ENCODE measurements around the gene SLF2. TPM values are rescaled to one million over a fixed set of nuclear protein-coding genes. Genes with fewer than 3 reads are reported as not detected.

The SLF2 gene
- total and polyA plus RNA-seq, 2 of the 13 experiments (the other 11 are each of a cell fraction or from before 2014, with no cell fraction given), result 12.2 to 48.1 TPM

DNA sequence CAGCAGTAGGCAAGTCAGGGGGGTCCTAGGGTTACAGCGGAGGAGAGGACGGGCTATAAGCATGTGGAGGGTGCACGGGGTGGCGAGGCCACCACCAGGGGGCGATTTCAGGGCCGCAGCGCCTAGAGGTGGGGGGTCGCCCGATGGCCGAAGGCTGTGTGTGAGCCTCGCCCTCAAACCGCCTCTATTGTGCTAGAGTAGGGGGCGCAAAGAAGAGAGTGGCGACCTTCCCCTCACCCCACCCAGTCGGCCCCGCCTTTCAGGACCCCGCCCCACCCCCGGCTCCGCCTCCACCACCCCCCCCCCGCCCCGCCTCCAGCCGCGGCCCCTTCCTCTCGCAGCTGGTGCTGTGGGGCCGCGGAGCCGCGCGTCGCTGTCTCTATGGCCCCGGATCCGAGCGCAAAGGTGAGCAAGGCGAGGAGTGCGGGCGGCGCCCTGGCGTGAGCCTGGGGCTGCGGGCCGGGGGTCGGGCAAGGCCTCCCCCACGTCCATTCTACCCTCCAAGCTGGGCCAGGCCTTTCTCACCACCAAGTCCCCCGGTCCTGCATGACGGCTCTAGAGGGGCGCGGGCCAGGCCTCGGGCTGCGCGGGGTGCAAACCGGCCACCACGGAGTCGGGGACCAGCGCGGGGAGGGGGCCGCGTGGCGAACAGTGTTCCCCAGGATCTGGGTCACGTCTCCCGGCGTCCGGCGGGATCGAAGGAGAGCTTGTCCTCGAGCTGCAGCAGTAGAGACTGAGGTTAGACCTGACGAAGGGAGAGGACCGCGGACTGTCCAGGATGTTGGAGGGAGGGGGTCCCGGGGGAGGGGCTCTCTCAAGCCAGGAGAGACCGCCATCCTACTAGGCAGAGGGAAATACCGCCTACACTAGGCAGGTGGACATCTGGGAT lies 56.7 kb downstream of the SLF2 start, which contains the start of gene SEMA4G (continued):
- TF ChIP-seq, protein P1, sequence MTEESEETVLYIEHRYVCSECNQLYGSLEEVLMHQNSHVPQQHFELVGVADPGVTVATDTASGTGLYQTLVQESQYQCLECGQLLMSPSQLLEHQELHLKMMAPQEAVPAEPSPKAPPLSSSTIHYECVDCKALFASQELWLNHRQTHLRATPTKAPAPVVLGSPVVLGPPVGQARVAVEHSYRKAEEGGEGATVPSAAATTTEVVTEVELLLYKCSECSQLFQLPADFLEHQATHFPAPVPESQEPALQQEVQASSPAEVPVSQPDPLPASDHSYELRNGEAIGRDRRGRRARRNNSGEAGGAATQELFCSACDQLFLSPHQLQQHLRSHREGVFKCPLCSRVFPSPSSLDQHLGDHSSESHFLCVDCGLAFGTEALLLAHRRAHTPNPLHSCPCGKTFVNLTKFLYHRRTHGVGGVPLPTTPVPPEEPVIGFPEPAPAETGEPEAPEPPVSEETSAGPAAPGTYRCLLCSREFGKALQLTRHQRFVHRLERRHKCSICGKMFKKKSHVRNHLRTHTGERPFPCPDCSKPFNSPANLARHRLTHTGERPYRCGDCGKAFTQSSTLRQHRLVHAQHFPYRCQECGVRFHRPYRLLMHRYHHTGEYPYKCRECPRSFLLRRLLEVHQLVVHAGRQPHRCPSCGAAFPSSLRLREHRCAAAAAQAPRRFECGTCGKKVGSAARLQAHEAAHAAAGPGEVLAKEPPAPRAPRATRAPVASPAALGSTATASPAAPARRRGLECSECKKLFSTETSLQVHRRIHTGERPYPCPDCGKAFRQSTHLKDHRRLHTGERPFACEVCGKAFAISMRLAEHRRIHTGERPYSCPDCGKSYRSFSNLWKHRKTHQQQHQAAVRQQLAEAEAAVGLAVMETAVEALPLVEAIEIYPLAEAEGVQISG (CRISPR knock-in tag; IDR thresholded peaks at IDR 0.05), result peak; percentile 69
- 0 out of 2 replicates have a peak, but pooled peaks have one; percentile 20 for TF ChIP-seq PITX1 (CRISPR knock-in tag; IDR thresholded peaks at IDR 0.05)
- peak; percentile 53; the same call in 1 of the 2 replicates for TF ChIP-seq ZMYM4 (CRISPR knock-in tag; IDR thresholded peaks at IDR 0.05)
- TF ChIP-seq ZNF839 (CRISPR knock-in tag; IDR thresholded peaks at IDR 0.05; ENCODE audit: borderline replicate concordance), result no peak
- no peak for TF ChIP-seq ATF1 (CRISPR knock-in tag; IDR thresholded peaks at IDR 0.05)
- TF ChIP-seq, protein P2, sequence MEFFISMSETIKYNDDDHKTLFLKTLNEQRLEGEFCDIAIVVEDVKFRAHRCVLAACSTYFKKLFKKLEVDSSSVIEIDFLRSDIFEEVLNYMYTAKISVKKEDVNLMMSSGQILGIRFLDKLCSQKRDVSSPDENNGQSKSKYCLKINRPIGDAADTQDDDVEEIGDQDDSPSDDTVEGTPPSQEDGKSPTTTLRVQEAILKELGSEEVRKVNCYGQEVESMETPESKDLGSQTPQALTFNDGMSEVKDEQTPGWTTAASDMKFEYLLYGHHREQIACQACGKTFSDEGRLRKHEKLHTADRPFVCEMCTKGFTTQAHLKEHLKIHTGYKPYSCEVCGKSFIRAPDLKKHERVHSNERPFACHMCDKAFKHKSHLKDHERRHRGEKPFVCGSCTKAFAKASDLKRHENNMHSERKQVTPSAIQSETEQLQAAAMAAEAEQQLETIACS (CRISPR knock-in tag; IDR thresholded peaks at IDR 0.05), result peak; percentile 43; the same call in 1 of the 2 replicates
- TF ChIP-seq, protein P3, sequence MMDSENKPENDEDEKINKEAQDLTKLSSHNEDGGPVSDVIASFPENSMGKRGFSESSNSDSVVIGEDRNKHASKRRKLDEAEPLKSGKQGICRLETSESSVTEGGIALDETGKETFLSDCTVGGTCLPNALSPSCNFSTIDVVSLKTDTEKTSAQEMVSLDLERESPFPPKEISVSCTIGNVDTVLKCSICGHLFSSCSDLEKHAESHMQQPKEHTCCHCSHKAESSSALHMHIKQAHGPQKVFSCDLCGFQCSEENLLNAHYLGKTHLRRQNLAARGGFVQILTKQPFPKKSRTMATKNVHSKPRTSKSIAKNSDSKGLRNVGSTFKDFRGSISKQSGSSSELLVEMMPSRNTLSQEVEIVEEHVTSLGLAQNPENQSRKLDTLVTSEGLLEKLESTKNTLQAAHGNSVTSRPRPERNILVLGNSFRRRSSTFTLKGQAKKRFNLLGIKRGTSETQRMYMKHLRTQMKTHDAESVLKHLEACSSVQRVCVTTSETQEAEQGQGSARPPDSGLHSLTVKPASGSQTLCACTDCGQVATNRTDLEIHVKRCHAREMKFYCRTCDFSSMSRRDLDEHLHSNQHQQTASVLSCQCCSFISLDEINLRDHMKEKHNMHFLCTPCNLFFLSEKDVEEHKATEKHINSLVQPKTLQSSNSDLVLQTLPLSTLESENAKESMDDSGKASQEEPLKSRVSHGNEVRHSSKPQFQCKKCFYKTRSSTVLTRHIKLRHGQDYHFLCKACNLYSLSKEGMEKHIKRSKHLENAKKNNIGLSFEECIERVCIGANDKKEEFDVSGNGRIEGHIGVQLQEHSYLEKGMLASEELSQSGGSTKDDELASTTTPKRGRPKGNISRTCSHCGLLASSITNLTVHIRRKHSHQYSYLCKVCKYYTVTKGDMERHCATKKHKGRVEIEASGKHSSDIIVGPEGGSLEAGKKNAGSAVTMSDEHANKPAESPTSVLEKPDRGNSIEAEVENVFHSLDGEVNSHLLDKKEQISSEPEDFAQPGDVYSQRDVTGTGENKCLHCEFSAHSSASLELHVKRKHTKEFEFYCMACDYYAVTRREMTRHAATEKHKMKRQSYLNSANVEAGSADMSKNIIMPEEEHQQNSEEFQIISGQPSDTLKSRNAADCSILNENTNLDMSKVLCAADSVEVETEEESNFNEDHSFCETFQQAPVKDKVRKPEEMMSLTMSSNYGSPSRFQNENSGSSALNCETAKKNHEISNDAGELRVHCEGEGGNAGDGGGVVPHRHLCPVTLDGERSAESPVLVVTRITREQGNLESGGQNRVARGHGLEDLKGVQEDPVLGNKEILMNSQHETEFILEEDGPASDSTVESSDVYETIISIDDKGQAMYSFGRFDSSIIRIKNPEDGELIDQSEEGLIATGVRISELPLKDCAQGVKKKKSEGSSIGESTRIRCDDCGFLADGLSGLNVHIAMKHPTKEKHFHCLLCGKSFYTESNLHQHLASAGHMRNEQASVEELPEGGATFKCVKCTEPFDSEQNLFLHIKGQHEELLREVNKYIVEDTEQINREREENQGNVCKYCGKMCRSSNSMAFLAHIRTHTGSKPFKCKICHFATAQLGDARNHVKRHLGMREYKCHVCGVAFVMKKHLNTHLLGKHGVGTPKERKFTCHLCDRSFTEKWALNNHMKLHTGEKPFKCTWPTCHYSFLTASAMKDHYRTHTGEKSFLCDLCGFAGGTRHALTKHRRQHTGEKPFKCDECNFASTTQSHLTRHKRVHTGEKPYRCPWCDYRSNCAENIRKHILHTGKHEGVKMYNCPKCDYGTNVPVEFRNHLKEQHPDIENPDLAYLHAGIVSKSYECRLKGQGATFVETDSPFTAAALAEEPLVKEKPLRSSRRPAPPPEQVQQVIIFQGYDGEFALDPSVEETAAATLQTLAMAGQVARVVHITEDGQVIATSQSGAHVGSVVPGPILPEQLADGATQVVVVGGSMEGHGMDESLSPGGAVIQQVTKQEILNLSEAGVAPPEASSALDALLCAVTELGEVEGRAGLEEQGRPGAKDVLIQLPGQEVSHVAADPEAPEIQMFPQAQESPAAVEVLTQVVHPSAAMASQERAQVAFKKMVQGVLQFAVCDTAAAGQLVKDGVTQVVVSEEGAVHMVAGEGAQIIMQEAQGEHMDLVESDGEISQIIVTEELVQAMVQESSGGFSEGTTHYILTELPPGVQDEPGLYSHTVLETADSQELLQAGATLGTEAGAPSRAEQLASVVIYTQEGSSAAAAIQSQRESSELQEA (CRISPR knock-in tag; IDR thresholded peaks at IDR 0.05; ENCODE audit: not compliant biosample characterization), result peak; percentile 48
- TF ChIP-seq, protein P4, sequence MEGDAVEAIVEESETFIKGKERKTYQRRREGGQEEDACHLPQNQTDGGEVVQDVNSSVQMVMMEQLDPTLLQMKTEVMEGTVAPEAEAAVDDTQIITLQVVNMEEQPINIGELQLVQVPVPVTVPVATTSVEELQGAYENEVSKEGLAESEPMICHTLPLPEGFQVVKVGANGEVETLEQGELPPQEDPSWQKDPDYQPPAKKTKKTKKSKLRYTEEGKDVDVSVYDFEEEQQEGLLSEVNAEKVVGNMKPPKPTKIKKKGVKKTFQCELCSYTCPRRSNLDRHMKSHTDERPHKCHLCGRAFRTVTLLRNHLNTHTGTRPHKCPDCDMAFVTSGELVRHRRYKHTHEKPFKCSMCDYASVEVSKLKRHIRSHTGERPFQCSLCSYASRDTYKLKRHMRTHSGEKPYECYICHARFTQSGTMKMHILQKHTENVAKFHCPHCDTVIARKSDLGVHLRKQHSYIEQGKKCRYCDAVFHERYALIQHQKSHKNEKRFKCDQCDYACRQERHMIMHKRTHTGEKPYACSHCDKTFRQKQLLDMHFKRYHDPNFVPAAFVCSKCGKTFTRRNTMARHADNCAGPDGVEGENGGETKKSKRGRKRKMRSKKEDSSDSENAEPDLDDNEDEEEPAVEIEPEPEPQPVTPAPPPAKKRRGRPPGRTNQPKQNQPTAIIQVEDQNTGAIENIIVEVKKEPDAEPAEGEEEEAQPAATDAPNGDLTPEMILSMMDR (CRISPR knock-in tag; IDR thresholded peaks at IDR 0.05), result peak; percentile 87
- TF ChIP-seq ZNF44 (CRISPR knock-in tag; IDR thresholded peaks at IDR 0.05), result no peak

Data from HepG2 (cell line).